Right cardiac atrium (tissue), 5 donors: ENCODE data around the gene SIRT5. TPM values are rescaled to one million over a fixed set of nuclear protein-coding genes. Genes with fewer than 3 reads are reported as not detected.

Source experiments
- ATAC-seq, 2 donors: fragments of 200-7000 bp; cut with Tn5 transposase; one replicate each; pipeline versions ENCODE4 v1.8.0 to v1.9.1; 2020; ENCODE audit warnings: moderate library complexity in 2 of 2, mild to moderate bottlenecking in 1 of 2
- DNase-seq, 3 donors: peaks; one replicate each; pipeline ENCODE4 v3.0.0-alpha.2; 2020
- H3K27ac ChIP-seq: one replicate; pipeline ENCODE4 v1.5.1; 2013; ENCODE audit warnings: mild to moderate bottlenecking, low read length, control low read depth, moderate library complexity
- H3K27me3 ChIP-seq: one replicate; pipeline ENCODE4 v1.6.1; 2013; ENCODE audit not compliant: control insufficient read depth, insufficient read depth
- H3K4me1 ChIP-seq: one replicate; pipeline ENCODE4 v1.6.1; 2013; ENCODE audit warnings: low read length; ENCODE audit not compliant: control insufficient read depth, insufficient read depth
- H3K4me3 ChIP-seq: one replicate; pipeline ENCODE4 v1.5.1; 2013; ENCODE audit warnings: low read length, control low read depth
- H3K9me3 ChIP-seq: one replicate; pipeline ENCODE4 v1.6.1; 2013; ENCODE audit warnings: low read length; ENCODE audit not compliant: control insufficient read depth
- WGBS: extraction: QIAGEN DNeasy Blood & Tissue Kit; methylation state at CpG from one replicate; pipeline ENCODE4 v1.1.7; 2013; 5-methylcytosine and 5-hydroxymethylcytosine counted together
- intact Hi-C, 4 donors: fragments of 100-400 bp; cut with DNase I; formaldehyde crosslinking; loops; one replicate each; pipeline versions ENCODE4 v1.11.0 to v1.14.0; 2022 to 2023
- polyA plus RNA-seq: library from polyadenylated mRNA; stranded (reverse); fragments of 200-250 nt; gene quantifications from one replicate; pipeline ENCODE4 v1.2.3, GENCODE V29; 2013
- total RNA-seq, 4 donors: library from RNA; stranded (reverse); fragmentation: NEBNext Ultra II Directional; extraction: Animal tissue kit (Norgen Biotek cat#: 25700); gene quantifications; one replicate each; pipeline ENCODE4 v1.2.1, GENCODE V29; 2021
- donor health status: healthy with polysubstance abuse.
- donor health status: DM: no; HTN: yes; CAD: no.
- donor health status: DM: no; HTN: no; CAD: no.
- donor health status: DM: no; HTN: yes; CAD: no; lungs with severe emphysema.
- donor health status: DM: yes; HTN: yes; CAD: no.

Gene SIRT5
- total and polyA plus RNA-seq, 5 donors, result 21.5 to 39.4 (median 31.8) TPM

DNA sequence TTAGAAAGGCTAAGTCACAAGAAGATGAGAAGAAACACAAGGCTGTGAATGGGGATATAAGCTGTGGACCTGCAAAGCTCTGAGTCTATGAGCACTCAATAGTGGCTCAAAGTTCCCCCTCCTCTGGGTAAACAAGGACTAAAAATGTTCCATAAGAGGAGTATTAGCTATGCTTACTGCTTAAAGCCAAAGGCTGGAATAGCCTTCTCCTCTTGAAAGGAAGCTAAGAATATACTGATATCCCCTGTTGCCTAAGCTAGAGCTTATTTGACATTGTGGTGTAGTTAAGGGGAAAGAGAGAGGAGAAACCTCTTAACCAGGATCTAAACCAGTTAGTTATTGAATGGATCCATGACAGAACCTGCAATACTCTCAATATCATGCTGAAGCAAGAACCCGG, 86.5 kb downstream of the SIRT5 start:
- Histone ChIP-seq H3K27me3 (no peaks in the 10 kb centered on the region), H3K27ac (no peak overlapping the region), H3K4me3 (no peak overlapping the region), H3K4me1 (peaks cover 5% of the 10 kb centered on the region), H3K9me3 (no peaks in the 10 kb centered on the region)
- no peak for ATAC-seq
- no peak for DNase-seq
- WGBS, result 95% methylated on average over 1 of the region's 1 CpG
- intact Hi-C loops, result no loop called here

DNA sequence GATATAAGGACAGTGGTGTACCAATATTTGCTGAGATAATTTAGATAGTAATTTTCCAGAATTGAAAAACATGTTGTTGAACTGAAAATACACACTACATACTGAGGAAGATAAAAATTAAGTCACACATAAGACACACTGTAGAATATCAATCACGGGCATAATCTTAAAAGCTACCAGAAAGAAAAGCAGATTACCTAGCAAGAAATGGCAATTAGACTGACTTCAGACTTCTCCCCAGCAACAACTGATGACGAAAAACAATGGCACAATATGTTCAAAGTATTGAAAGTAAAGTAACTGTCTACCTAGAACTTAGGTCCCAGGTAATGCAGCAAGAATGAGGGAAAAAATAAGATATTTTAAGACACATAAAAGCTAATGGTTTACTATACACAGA, 87.2 kb downstream of the SIRT5 start:
- intact Hi-C loops, result no loop called here
- WGBS, result 97% methylated on average over 2 of the region's 2 CpGs
- Histone ChIP-seq H3K27ac (no peak overlapping the region), H3K27me3 (no peaks in the 10 kb centered on the region), H3K4me3 (no peak overlapping the region), H3K4me1 (peaks cover 5% of the 10 kb centered on the region), H3K9me3 (no peaks in the 10 kb centered on the region)
- DNase-seq (no peak), ATAC-seq (no peak)

DNA sequence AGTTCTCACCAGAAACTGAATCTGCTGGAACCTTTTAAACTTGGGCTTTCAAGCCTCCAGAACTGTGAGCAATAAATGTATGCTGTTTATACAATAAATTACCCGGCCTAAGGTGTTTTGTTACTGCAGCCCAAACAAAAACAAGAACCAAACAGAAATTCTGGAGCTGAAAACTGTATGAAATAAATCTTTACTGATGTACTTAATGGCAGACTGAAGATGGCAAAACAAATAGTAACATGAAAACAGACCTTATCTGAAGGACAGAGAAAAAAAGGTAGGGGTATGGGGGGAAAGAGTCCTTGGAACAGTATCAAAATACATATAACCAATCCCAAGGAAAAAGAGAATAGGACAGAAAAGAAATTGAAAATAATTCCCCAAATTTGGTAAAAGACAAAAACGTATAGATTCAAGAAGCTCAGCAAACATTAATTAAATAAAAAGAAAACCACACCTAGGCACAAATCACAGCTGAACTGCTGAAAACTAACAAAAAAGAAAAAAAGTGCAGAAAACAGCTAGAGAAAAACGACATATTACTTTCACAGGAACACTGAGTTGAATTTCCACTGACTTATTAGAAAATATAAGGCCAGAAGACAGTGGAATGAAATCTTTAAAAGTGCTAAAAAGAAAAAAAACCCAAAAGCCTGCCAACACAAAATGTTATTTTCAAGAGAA, 88.4 kb downstream of the SIRT5 start:
- H3K27ac ChIP-seq, result no peak overlapping the region
- intact Hi-C loops, result no loop called here
- ATAC-seq (no peak), DNase-seq (no peak)
- H3K4me1 ChIP-seq, result peaks cover 5% of the 10 kb centered on the region
- no peaks in the 10 kb centered on the region for H3K9me3 ChIP-seq
- 79% methylated on average over 3 of the region's 3 CpGs for WGBS
- H3K27me3 ChIP-seq, result no peaks in the 10 kb centered on the region
- no peak overlapping the region for H3K4me3 ChIP-seq

GRCh38 chr6:13663986-13664385, 89.6 kb downstream of the SIRT5 start:
- intact Hi-C loops, result no loop called here
- no peak for ATAC-seq
- DNase-seq, result no peak
- no peak overlapping the region for H3K4me3 ChIP-seq
- no peaks in the 10 kb centered on the region for H3K27me3 ChIP-seq
- H3K9me3 ChIP-seq, result no peaks in the 10 kb centered on the region
- 93% methylated on average over 4 of the region's 4 CpGs for WGBS
- H3K4me1 ChIP-seq, result peaks cover 5% of the 10 kb centered on the region
- no peak overlapping the region for H3K27ac ChIP-seq

Other genes with a start within 250 kb of the SIRT5 start
- 10 to 100 TPM; 21.0 to 41.8 (median 24.2) TPM for gene TBC1D7, start 246.1 kb upstream of the SIRT5 start, total RNA-seq
- gene TBC1D7, start 246.1 kb upstream of the SIRT5 start, polyA plus RNA-seq, result 31.8 TPM
- 10 to 100 TPM; 51.0 to 81.7 (median 54.7) TPM for gene GFOD1, start 87.0 kb upstream of the SIRT5 start, total RNA-seq
- 30.3 TPM for gene GFOD1, start 87.0 kb upstream of the SIRT5 start, polyA plus RNA-seq
- 10 to 100 TPM; 44.7 to 56.5 (median 52.0) TPM for gene NOL7, start 40.7 kb downstream of the SIRT5 start, total RNA-seq
- 65.2 TPM for gene NOL7, start 40.7 kb downstream of the SIRT5 start, polyA plus RNA-seq
- gene RANBP9, start 137.2 kb downstream of the SIRT5 start, total RNA-seq, result 10 to 100 TPM; 31.1 to 35.4 (median 33.0) TPM
- 19.0 TPM for gene RANBP9, start 137.2 kb downstream of the SIRT5 start, polyA plus RNA-seq
- gene MCUR1, start 240.0 kb downstream of the SIRT5 start, total RNA-seq, result 10 to 100 TPM; 21.6 to 26.1 (median 25.0) TPM
- 20.7 TPM for gene MCUR1, start 240.0 kb downstream of the SIRT5 start, polyA plus RNA-seq